ENCODE results near the gene ADD2. TPM values are rescaled to one million over a fixed set of nuclear protein-coding genes. Genes with fewer than 3 reads are reported as not detected.

ADD2 gene
- total and polyA plus RNA-seq, 2 experiments from 2014 or later = 34.6 to 223 TPM

- TF ChIP-seq EZH2phosphoT487 (IDR thresholded peaks at IDR 0.05; ENCODE audit: unreplicated experiment) = peak; percentile 40
Measured at GRCh38 chr2:70790136-70790828, 22.3 kb upstream of the ADD2 start, which contains the start of gene FIGLA (continued).

- Mint-ChIP-seq H3K9me3 (no peaks in the 10 kb centered on the region), H3K27ac (no peak overlapping the region), H3K4me3 (peak overlapping the region; percentile 70), H3K4me1 (peaks cover 13% of the 10 kb centered on the region), H3K36me3 (ENCODE audit: low read depth) (no peaks in the 10 kb centered on the region; the same call in 2 of the 3 replicates), H3K27me3 (ENCODE audit: insufficient read depth, low read depth, poor library complexity) (peaks cover 62% of the 10 kb centered on the region)
- peak; percentile 95 for DNase-seq (ENCODE audit: low spot score)
- Histone ChIP-seq H3K36me3 (ENCODE audit: insufficient read depth) (no peaks in the 10 kb centered on the region), H3K27ac (ENCODE audit: low read depth) (no peak overlapping the region), H3K79me2 (replicated peaks; ENCODE audit: insufficient read depth) (no peaks in the 10 kb centered on the region), H3K9me2 (ENCODE audit: insufficient read depth) (no peaks in the 10 kb centered on the region), H3K27me3 (ENCODE audit: insufficient read depth) (peaks cover 91% of the 10 kb centered on the region), H3K4me2 (peak overlapping the region; percentile 87), H3F3A (replicated peaks; ENCODE audit: low read depth) (peaks cover 6% of the 10 kb centered on the region; the same call in 1 of the 2 replicates), H3K4me3 (peak overlapping the region; percentile 56), H3K4me1 (ENCODE audit: insufficient read depth) (0 out of 2 replicates have a peak, but pooled peaks cover 3% of the 10 kb centered on the region), H4K20me1 (replicated peaks; ENCODE audit: insufficient read depth) (peaks cover 3% of the 10 kb centered on the region; the same call in 1 of the 2 replicates), H2AFZ (peak overlapping the region; percentile 95)
- TF ChIP-seq EZH2phosphoT487 (IDR thresholded peaks at IDR 0.05; ENCODE audit: unreplicated experiment) (peak; percentile 60), POLR2AphosphoS5 (IDR thresholded peaks at IDR 0.05; ENCODE audit: low read depth) (no peak), EZH2 (IDR thresholded peaks at IDR 0.05; ENCODE audit: low read depth, unreplicated experiment) (peak; percentile 80)
- TF ChIP-seq, protein P1, sequence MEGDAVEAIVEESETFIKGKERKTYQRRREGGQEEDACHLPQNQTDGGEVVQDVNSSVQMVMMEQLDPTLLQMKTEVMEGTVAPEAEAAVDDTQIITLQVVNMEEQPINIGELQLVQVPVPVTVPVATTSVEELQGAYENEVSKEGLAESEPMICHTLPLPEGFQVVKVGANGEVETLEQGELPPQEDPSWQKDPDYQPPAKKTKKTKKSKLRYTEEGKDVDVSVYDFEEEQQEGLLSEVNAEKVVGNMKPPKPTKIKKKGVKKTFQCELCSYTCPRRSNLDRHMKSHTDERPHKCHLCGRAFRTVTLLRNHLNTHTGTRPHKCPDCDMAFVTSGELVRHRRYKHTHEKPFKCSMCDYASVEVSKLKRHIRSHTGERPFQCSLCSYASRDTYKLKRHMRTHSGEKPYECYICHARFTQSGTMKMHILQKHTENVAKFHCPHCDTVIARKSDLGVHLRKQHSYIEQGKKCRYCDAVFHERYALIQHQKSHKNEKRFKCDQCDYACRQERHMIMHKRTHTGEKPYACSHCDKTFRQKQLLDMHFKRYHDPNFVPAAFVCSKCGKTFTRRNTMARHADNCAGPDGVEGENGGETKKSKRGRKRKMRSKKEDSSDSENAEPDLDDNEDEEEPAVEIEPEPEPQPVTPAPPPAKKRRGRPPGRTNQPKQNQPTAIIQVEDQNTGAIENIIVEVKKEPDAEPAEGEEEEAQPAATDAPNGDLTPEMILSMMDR (conservative IDR thresholded peaks at IDR 0.05; ENCODE audit: low read depth in 2 of 2) = peak; percentile 87 to 96
- ATAC-seq = peak; percentile 87
Measured at GRCh38 chr2:70789304-70790135, 21.5 kb upstream of the ADD2 start.

DNA sequence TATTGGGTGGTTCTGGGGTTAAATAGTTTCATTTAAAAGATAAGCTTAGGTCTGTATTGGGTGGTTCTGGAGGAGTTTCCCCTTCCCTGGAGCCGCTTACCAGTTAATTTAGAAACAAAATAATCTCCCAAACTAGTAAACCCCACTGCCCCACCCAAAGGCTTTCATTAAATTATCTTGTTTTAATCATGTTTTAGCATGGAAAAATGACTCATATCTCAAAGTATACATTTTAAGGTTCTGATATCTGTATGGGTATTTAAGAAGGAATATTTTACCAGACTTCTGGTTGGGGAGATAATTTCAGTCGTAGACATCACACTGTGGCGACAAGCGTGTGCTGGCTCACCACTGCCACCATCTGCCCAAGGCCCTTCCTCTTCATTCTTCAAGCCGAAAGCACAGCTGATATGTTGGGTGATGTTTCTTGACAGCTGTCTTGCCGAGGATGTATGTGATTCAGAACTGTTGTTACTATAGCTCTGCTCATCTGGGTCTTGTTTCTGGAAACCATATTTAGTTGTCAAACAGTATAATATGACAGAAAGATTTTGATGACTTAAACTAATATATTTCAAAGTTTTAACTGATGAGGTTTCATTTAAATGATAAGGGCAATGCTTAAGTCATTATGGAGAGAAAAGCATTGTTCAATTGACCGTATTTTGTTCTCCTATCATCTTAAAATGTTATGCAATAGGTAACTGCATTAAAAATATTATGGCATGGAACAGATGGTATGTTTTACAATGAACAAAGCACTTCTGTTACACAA, 17.3 kb upstream of the ADD2 start:
- H3K27ac ChIP-seq (ENCODE audit: low read depth) = no peak overlapping the region
- ATAC-seq (peak; percentile 58), DNase-seq (ENCODE audit: low spot score) (peak; percentile 75)
- H3K27me3 ChIP-seq (ENCODE audit: insufficient read depth) = peaks cover 70% of the 10 kb centered on the region
- peaks cover 44% of the 10 kb centered on the region for H3K27me3 Mint-ChIP-seq (ENCODE audit: insufficient read depth, low read depth, poor library complexity)
- H3K4me1 Mint-ChIP-seq = peaks cover 10% of the 10 kb centered on the region; the same call in 2 of the 3 replicates
- no peak overlapping the region for H2AFZ ChIP-seq
- H3K4me3 Mint-ChIP-seq = no peak overlapping the region
- no peaks in the 10 kb centered on the region for H3K9me3 Mint-ChIP-seq
- H3K27ac Mint-ChIP-seq = no peak overlapping the region
- TF ChIP-seq STAT1 (IDR thresholded peaks at IDR 0.05; ENCODE audit: unreplicated experiment) = no peak
- TF ChIP-seq, protein P1 (conservative IDR thresholded peaks at IDR 0.05; ENCODE audit: low read depth in 2 of 2) = peak; percentile 89 to 93
- no peaks in the 10 kb centered on the region for H3K36me3 ChIP-seq (ENCODE audit: insufficient read depth)
- H3K9me2 ChIP-seq (ENCODE audit: insufficient read depth) = no peaks in the 10 kb centered on the region
- H3F3A ChIP-seq (replicated peaks; ENCODE audit: low read depth) = no peaks in the 10 kb centered on the region
- no peak overlapping the region for H3K4me3 ChIP-seq
- no peak overlapping the region for H3K4me2 ChIP-seq
- H3K79me2 ChIP-seq (replicated peaks; ENCODE audit: insufficient read depth) = no peaks in the 10 kb centered on the region
- no peaks in the 10 kb centered on the region; the same call in 1 of the 2 replicates for H4K20me1 ChIP-seq (replicated peaks; ENCODE audit: insufficient read depth)
- H3K36me3 Mint-ChIP-seq (ENCODE audit: low read depth) = no peaks in the 10 kb centered on the region
- H3K4me1 ChIP-seq (ENCODE audit: insufficient read depth) = no peaks in the 10 kb centered on the region

Measured in GM23338 (cell line).